Measurements from ENCODE around the gene INSC.

INSC gene

DNA sequence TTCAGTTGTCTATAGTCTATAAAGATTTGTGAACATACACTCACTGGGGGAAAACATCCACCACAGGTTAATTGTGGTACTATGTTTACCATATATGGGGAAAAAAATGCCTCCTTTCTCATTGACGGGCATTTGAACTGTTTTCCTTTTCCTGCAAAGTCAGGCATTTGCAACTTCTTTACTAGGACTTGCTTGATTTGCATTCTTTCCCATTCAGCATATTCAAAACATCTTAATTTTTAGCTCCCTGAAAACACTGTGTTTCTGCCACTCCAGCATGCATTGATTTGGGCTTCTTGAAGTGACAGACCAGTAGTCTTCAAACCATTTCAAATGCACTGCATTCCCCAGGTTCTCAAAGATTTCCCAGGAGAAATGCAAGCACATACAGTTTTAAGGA lies 67.6 kb downstream of the INSC start:
- in situ Hi-C loops (cut with HindIII; ENCODE audit: low sequenced_read_pairs), result no loop called here

DNA sequence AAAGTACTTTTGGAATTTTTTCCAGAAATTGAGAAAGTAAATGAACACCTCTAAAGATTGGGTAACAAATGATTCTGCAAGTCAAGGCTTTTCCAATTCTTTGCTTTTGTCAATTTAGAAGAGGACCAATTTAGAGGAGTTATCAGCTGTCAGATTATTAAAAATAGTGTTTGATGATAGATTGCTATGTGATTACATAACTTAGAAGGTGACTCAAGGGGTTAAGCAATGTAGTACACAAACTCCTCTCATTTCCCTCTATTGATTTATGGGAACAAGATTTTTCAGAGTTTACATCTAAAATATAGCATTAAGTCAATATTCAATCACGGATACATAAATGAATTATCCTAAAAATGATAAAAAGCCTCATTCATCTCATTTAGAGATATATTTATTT lies 70.3 kb downstream of the INSC start:
- in situ Hi-C loops (cut with HindIII; ENCODE audit: low sequenced_read_pairs), result no loop called here

DNA sequence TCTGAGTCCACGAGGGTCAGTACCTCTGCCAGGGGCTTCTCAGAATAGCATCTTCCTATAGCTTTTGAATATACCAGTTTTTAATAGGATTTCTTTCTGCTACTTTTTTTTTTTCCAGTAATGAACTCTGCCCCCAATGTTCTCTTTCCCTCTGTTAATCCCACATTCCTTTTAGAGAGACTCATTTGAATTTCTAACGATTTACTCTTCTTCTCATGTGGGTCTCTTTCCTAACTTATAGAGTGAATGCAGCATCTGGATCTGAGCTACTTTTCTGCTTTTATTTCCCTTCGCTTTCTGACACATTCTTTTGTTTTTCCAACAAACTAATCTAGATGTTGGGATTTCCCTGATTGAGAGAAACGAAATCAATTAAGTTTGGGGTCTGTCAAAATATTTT lies 71.4 kb downstream of the INSC start:
- in situ Hi-C loops (cut with HindIII; ENCODE audit: low sequenced_read_pairs), result no loop called here

DNA sequence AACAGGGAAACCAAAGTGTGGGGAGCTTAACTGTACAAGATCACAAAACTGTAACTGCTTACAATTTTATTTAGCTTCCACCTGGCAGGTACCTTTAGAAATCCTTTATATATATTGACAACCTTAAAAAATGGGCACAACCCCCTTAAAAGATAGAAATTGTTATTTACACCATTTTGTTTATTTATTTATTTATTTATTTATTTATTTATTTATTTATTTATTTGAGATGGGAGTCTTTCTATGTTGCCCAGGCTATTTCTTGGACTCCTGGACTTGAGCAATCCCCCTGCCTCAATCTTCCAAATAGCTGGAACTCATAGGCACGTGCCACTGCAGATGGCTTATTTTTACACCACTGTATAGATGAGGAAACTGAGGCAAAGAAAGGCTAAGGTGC lies 74.5 kb downstream of the INSC start:
- in situ Hi-C loops (cut with HindIII; ENCODE audit: low sequenced_read_pairs), result no loop called here

DNA sequence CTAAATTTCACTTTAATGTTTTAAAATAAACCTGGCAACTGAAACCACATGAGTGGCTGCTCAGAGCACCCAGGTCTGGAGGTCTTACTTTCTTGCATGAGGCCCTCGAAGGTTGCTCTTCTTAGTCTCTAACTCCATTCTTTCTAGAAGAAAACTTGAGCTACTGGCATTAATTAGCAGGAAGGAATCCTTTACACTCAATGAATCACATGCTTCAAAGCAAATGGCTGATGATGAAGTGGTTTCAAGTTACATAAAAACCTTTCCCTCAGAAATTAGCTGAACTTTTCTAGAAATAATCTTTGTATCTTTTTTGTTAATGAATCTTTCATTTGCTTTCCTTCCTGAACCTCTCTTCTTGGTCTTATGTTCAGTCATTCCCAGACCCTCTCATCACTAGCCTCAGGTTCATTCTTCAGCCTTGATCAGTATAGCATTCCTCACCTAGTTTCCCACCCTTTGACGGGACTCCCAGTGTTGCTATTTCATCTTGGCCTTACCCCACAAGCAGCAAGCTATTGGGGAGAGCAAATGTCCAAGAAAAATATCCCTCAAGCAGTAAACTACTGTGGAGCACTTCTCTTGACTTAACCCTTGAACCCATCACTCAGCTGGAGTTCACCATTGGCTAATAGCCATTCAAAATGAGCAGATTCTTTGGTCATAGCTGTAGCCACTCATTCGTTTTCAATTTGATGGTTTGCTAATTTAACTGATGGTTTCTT lies 75.1 kb downstream of the INSC start:
- in situ Hi-C loops (cut with HindIII; ENCODE audit: low sequenced_read_pairs), result no loop called here

DNA sequence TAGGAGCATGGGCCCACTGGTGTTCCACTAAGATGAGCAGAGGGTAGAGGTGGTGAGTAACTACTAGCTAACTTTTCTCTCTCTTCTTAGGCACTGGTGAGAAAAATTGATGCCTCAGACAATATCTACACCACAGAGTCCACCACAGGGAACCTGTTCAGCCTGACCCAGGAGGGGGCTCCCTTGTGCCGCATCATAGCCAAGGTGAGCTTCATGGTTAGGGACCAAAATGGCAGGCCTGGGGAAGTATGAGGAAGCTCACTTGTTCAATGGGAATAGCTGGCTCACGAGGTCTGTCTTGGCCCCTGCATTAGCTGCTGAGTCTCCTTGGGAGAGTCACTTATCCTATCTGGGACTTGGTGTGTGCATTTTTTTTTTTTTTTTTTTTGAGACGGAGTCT lies 75.9 kb downstream of the INSC start:
- in situ Hi-C loops (cut with HindIII; ENCODE audit: low sequenced_read_pairs), result no loop called here

DNA sequence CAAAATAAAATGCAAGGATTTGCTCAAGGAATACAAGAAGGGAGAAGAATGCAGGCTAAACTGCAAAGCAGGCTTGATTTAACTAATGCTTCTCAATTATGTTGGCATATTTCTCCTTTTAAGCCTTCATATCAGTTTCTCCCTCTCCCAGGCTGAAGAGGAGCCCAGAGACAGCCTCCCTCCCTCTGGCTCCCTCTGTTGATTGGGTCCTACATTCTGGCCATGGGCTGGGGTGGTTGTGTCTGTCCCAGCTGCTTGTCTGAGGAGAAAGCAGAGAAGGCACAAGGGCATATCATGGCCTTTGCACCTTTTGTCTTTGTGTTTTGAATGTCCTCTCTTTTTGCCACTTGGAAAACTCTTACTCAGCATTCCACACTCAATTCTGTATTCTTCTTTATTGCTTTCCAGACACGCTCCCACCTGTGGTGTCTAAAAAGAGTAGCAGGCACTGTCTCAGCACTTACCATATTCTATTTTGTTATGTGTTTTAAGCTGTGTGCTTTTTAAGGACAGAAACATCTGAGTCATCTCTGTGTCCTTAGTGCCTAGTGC lies 77.4 kb downstream of the INSC start:
- in situ Hi-C loops (cut with HindIII; ENCODE audit: low sequenced_read_pairs), result no loop called here

DNA sequence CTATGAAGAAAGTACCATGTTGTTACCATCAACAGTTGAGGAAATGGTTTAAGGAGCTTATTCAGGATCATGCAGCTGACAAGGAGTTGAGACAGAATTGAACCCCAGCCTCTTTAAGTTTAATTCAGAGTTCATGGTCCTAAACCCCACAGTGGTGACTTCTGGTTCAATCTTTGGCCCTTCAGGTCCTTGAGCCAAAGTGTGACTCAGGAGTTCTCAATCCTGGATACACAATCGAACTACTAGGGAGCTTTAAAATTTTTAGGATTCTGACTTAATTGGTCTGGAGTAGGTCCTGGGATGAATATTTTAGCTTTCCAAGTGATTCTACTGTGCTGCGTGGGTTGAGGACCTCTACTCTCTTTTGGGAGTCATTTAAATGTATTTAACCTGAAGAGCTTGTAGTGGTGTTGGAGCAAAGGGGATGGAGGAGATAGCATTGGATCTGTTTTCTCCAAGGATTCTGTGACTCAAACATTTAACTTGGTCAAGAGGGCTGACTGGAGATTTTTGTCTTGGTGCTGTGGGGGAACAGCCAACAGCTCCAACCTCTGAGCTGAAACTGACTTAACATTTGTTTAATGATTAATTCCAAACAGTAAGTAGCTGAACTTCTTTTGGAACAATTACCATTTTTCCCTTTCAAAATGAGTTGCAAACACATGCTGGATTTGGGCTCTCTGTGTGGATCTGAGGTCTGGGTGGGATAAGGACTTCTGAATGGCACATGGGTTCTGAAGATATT lies 80.1 kb downstream of the INSC start:
- in situ Hi-C loops (cut with HindIII; ENCODE audit: low sequenced_read_pairs), result no loop called here

DNA sequence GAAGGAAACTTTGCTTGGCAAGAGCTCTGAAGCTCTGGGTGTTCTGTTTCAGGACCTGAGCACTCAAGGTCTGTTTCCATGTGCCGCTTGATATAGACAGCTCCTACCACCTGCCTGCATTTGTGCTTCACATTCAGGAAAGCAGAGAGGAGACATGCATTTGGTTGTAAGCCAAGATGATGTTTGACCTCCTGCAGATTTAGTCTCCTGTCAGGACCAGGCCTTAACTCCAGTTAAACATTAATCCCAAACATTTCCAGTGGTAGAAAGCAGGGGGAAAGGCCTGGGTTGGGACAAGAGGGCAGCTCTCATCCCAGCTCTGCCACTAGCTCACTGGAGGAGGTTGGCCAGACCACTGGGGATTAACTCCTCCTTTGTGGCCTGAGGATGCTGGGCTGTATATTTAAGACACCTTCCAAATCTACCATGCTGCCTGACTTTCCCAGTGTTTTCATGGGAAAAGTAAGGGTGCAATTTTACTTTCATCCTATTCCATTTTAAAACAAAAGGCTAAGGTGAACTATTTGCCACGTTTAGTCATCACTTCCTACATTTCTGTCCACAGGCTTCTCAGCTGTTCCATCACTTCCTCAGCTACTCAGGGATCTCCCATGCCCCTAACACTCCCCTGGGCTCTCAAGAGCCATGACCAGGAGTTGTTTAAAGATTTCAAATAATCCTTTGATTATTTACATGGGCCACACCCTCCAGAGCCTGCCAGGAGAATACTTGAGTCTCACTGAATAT lies 80.9 kb downstream of the INSC start:
- in situ Hi-C loops (cut with HindIII; ENCODE audit: low sequenced_read_pairs), result no loop called here

DNA sequence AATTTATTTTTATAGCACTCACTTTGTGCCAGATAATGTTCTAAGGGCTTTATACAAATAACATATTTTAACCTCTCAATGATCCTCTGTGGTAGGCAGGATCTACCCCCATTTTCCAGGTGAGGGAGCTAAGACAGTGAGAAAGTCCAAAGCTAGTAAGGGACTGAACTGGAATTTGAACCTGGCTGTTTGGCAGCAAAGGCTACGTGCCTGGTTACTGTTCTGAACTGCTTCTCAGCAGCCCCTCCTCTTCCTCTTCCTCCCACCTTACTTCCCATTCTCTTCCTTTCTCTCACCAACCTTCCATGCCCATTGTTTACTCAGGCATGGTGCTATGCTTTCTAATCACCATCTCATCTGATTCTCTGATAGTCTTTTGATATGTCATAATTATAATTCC lies 82.0 kb downstream of the INSC start:
- in situ Hi-C loops (cut with HindIII; ENCODE audit: low sequenced_read_pairs), result no loop called here

DNA sequence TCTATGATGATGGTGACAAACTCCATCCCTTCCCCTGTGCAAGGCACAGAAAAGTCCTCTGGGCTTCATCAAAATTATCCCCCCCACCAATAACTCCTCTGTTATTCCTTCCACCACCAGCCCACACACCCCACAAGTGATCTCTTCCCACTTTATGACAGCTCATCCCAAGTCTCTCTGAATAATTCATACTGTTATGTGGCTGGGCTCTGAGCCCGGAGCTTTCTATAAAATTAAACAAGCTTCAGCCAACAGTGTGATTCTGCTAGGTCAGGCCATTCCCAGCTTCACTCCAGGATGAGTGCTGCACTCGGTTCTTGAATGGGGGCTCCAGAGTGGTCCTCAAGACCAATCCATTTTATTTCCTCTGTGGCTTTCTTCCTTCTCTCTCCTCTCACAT lies 83.0 kb downstream of the INSC start:
- in situ Hi-C loops (cut with HindIII; ENCODE audit: low sequenced_read_pairs), result no loop called here

DNA sequence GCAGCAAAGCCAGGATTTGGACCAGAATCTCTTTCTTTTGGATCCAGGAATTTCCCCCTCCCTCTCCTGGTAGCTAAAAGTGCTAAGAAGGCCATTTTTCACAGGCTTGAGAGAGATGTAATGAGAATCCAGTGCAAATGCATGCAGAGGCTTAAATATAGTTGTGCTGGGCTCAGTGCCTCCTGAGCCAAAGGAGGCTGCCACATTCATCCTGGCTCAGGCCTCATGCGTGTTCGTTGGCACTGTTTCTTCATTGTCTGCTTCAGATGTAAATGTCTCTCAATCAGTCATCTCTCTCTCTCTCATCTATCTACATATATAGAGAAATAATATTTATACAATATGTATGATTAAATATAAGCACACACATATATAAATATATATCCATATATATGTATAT lies 83.6 kb downstream of the INSC start:
- in situ Hi-C loops (cut with HindIII; ENCODE audit: low sequenced_read_pairs), result no loop called here

DNA sequence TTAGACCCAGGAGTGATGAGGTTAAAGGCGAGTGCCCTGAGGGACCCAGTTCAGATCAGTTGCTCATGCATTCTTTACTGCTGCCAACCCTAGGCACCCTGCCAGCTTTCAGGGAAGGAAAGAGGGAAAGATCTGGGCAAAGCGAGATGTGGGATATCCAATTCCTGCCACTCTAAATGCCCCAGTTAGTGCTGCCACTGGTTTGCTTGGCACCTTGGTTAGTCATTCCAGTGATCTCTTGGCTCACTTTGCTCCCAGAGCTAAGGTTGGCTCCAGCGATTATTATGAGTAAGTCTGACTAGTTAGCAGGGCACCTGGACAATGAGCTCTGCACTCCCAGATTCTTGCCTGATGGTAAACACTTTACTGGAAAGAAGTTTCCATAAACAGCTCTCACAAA lies 85.0 kb downstream of the INSC start:
- in situ Hi-C loops (cut with HindIII; ENCODE audit: low sequenced_read_pairs), result no loop called here

DNA sequence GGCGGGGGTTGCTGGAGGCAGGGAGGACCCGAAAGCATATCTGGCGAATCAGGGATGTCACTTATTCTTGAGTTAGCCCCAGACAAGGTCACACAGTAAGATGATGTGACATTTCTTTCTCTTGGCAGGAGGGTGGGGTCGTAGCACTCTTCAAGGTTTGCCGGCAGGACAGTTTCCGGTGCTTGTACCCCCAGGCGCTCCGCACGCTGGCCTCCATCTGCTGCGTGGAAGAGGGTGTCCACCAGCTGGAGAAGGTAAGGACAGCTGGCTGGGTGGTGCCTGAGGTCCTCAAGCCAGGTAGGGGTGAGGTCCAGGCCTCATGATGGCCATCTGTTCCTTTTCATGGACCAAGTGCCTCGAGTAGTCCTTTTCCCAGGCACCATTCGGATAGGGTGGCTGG lies 86.0 kb downstream of the INSC start:
- in situ Hi-C loops (cut with HindIII; ENCODE audit: low sequenced_read_pairs), result no loop called here

DNA sequence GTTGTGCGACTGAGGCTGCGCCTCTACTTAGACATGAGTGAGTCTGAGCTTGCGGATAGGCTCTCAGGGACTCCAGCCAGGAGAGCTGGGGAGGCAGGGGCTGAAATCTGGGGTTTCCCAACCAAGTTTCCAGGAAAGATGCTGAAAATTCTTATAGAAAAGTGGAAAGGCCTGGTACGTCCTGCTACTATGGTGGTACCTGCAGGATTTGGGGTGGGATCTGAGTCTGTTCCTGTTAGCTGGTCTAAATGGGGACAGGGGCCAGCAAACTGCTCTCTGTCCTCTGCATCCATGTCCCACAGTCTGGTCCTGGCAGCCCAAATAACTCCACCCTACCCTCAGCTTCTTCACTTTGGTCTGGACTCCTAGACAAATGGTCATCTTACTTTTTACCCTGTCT lies 86.9 kb downstream of the INSC start:
- in situ Hi-C loops (cut with HindIII; ENCODE audit: low sequenced_read_pairs), result no loop called here

DNA sequence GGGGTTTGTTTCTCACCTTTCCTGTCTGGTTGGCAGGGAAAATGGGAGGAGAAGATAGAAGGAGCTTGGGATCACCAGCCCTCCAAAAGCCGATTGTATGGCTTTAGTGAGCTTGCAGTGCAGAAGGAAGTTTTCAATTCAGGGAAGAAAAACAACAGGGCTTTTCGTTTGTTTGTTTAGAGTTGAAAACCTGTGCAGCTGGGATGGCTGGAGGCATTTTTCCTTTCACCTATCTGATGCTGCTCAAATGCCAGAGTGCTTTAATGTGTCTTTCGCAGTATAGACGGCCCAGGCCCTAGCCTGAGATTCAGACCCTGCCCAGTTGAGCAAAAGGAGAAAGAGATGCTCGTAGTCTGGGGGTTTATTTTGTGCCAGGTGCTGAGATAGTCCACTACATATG lies 87.9 kb downstream of the INSC start:
- in situ Hi-C loops (cut with HindIII; ENCODE audit: low sequenced_read_pairs), result no loop called here

DNA sequence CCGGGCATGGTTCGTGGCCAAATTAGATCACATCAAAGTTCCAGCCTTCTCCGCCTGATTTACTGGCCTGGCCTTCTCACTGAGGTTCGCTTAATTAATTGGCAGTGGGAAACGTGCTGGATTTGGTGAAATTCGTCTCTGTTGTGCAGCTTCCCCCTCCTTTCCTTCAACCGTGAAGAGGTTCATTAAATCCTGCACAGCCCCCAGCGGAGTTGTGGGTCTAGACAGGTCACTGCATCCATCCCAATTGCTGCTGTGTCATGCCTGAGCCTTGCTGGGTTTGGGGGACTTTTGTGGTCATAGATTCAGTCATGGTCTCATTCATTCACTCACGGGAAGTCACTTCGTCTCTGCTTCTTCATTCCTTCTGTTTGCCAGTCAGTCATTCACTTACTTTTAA lies 90.0 kb downstream of the INSC start:
- in situ Hi-C loops (cut with HindIII; ENCODE audit: low sequenced_read_pairs), result no loop called here

DNA sequence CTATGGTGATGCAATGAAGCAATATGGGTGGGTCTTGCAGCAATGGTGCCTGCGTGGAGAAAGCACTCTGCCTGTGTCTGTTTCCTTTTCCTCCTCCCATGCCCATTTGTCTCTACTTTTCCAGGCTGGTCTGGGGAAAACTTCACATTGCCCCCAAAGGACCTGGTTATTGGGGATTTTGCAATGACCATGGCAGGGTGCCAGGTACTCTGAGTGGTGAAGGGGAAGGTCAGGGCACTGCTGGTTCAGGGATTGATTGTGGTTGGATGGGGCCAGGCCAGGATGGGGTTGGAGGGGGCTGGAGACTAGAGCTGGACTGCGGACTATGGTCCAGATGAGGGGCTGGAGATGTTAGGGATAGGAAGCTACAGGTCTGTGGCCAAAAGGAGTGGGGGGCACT lies 92.1 kb downstream of the INSC start:
- in situ Hi-C loops (cut with HindIII; ENCODE audit: low sequenced_read_pairs), result no loop called here

DNA sequence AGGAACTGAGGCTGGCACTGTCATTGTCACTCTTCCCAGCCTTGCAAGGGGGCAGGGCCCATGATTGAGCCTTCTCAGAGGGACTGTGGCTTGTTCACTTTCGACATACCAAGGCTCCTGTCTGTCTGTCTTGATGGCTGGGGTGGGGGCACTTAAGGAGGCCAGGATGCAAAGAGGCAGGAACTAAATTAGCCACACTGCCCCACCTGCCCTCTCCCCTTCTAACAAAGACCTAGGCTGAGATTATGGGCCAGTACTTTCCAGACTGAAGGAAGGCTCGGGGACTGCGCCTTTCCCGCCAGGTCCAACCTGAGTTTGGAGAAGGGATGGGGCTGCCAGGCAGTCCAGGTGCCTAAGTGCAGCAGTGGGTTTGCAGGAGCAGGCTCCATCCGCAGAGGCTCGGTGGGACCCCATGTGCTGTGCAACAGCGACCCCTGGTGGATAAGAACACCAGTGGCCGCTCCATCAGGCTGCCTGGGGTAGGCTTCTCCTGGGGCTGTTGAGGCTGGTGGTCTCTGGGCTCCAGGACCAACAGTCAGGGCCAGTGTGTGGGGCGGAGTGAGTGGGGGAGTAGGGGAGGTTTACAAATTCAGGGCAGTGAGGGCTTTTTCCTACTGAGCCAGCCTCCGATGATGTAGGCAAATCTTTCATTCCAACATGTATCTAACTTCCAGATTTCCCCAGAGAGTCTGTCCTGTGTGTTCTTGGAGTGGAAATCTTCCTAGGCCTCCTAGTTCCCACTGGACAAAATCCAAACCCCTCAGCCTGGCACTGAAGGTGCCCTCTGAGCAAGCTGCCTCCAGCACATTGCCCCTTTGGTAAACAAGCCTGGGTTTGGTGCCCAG lies 93.9 kb downstream of the INSC start:
- in situ Hi-C loops (cut with HindIII; ENCODE audit: low sequenced_read_pairs), result no loop called here

DNA sequence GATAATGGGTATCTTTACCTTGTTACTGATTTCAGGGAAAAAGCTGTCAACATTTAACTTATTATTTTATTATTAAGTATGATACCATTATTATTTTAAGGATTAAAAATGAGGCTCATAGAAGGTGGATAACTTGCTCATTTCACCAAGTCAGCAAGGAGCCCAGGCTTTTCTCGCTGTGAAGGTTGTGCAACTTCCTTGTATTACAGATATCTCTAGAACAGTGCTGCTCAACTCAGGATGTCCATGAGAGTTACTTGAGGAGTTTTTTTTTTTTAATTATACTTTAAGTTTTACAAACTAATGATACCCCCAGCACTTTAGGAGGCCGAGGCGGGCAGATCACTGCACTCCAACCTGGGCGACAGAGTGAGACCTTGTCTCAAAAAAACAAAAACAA lies 98.2 kb downstream of the INSC start:
- in situ Hi-C loops (cut with HindIII; ENCODE audit: low sequenced_read_pairs), result no loop called here

Data from endothelial cell of hepatic sinusoid (primary cell).